HG03060 (cell line): Measurements from ENCODE around the gene RRP1.

ENCODE experiments used
- ATAC-seq: cut with Tn5 transposase; IDR thresholded peaks from one replicate; pipeline ENCODE4 v1.9.1; 2021; ENCODE audit warnings: low read depth, moderate number of reproducible peaks; ENCODE audit not compliant: unreplicated experiment

Gene RRP1

GRCh38 chr21:43758111-43758641, 31.2 kb upstream of the RRP1 start:
- no peak for ATAC-seq

DNA sequence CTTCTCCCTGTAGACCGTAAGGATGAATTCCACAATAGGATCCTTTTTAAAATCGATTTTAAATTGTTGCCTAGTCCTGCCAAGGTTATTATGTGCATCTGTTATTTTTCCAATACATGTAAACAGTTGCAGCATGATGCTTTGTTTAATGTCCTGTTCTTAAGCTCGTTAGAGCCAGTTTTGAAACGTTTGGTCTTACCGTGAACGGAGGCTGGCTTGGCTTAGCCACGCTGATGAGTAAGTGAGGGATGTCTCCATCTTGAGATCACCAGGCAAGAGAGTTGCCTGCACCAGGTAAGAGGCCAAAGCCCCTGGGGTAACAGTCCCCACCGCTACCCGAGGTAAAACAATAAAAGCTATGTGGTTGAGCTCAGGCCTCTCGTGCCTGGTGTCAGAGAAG, 30.6 kb upstream of the RRP1 start:
- no peak for ATAC-seq

DNA sequence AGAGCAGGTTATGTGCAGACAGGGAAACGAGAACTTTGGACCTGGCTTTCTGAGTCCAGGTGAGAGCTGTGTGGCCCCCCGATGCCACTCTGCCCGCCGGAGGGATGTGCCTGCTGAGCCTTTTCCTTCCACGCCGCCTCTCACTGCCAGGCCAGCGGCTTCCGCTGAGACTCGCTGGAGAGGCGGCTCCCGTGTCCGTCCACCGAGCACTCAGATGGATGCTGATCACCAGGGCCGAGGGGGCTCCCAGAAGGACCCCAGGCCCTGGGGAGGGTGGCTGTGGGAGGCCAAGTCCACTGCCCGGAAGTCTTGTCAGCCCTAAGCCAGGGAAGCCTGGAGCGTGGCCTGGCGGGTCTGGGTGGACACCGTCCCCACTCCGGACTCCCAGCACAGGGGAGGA, 29.7 kb upstream of the RRP1 start:
- ATAC-seq, result no peak

DNA sequence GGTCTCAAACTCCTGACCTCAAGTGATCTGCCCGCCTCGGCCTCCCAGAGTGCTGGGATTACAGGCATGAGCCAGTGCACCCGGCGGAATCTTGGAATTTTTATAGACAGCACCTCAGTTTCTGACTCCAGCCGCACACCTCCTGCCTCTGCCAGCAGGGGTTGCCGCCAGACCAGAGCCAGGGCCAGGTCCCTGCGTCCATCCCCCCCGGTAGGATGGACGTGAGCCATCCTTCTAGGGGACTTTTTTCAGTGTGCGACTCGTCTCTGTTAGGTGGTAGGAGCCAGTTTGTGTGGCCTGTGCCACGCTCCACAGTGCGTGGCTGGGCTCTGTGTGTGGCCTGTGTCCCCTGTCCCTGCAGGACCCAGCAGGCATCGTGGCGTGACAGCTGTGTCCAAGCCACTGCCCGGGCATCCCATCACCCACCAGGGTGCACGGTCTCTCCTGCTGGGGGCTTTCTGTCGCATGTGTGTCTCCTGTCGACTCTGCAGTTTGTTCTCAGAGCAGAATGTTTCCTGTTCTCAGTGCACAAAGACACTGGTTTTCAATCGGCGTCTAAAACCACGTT, 28.9 kb upstream of the RRP1 start:
- no peak for ATAC-seq

GRCh38 chr21:43761886-43762285, 27.5 kb upstream of the RRP1 start:
- ATAC-seq, result no peak

GRCh38 chr21:43762303-43763128, 26.9 kb upstream of the RRP1 start:
- no peak for ATAC-seq

GRCh38 chr21:43763901-43764523, 25.4 kb upstream of the RRP1 start:
- ATAC-seq, result no peak

GRCh38 chr21:43764576-43765495, 24.5 kb upstream of the RRP1 start:
- ATAC-seq, result no peak

DNA sequence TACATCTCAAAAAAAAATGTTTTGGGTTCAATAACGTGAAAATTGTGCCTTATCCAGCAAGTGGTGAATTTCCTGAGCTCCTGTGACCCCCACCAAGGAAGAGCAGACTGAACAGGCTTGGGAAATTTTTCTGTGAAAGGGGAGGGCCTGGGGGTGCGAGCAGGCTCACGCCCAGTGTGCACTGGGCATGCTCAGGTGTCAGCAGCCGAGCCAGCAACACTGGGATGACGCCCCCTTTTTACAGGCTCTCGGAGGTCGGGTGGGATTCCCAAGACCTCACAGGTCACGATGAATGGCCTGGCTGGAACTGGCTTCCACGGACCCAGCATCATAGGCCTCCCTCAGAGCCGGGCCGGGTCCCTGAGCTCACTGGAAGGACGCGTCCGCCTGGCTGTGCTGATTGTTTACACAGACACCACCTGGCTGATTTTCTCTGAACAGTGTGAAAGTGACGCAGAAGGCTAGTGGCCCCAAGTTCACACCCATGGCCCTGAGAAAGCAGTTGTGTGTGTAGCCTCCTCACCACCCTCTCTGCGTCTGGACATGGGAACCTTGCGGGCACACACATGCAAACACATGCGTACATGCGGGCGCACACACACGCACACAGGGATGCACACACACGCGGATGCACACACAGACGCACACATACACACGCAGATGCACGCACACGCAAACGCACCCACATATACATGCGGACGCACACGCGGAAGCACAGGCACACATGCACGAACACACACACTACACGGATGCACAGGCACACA, 22.5 kb upstream of the RRP1 start:
- no peak for ATAC-seq

- no peak for ATAC-seq
Observed at GRCh38 chr21:43767498-43767983, 21.8 kb upstream of the RRP1 start.

DNA sequence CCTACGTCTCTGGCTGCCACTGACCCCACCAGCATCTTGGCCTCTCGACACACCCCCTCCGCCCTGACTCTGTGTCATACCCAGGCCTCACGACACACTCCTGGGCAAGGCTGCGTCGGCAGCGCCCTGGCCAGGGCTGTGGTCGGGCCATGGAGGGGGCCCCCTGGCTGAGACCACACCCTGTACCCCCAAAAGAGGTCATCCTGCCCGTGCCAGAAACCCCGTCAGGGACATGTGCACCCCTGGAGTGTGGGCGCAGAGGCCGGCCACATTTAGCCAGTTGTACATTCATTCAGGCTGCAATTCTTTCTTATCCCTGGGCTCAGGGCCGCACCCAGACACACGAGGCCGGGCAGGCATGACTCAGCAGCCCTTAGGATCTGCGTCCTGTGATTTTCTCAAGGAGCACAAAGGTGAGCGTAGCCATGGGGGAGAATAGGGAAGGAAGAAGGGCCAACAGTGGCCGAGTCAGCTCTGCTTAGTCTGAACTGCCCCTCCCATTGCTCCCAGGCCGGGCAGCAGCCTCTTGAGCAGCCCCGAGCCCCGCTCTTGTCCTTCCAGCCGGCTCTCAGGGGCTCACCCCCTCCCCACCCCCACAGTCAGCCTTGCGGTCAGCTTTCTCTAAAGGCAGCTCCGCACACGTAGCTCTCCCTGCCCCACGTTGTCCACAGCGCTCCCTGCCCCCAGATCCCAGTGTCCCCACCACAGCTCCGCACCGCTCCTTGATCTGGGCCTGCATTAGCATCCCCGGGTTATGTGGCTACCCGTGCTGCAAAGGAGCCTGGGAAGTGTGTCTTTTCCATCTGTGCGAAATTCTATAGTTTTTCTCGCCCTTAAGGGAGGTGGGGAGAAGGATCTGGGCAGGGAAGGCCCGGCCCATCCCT, 21.2 kb upstream of the RRP1 start:
- no peak for ATAC-seq

- ATAC-seq, result no peak
Observed at GRCh38 chr21:43768868-43769167, 20.6 kb upstream of the RRP1 start.

DNA sequence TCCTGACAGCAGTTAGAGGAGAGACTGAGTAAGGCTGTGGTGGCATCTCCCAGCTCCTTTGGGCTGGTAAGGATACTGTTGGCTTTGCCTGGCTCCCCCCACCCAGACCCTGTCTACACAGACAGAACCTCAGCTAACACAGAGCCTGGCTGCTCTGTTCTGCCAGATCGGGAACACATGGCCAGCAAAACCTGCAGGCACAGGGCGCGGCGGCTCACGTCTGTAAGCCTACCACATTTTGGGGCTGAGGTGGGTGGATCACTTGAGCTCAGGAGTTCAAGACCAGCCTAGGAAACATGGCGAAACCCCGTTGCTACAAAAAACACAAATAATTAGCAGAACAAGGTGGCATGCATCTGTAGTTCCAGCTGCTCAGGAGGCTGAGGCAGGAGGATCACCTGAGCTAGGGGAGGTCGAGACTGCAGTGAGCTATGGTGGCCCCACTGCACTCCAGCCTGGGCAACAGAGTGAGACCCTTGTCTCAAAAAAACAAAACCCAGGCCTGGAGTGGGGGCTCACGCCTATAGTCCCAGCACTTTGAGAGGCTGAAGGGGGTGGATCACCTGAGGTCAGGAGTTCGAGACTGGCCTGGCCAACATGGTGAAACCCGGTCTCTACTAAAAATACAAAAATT, 19.9 kb upstream of the RRP1 start:
- no peak for ATAC-seq

GRCh38 chr21:43770066-43770655, 19.2 kb upstream of the RRP1 start:
- ATAC-seq, result no peak

- ATAC-seq, result no peak
Observed at GRCh38 chr21:43771199-43771675, 18.1 kb upstream of the RRP1 start.

- ATAC-seq, result no peak
Observed at GRCh38 chr21:43771698-43772424, 17.5 kb upstream of the RRP1 start.

DNA sequence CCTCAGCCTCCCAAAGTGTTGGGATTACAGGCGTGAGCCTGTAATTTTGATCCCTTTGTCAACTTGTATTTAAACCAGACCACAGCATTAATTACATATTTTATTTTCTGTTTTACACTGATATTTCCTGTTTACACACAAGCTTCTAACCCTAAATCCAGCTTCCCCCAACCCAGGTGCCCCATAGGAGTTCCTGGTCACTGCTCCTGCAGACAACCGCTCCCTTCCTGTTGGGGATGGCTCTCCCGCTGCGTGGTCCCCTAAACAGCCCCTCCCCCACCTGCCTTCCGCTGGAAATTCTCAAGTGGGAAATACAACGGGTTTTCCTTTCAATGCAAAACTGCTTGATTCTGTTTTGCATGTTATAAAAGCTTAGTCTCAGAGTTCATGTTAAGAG, 17.0 kb upstream of the RRP1 start:
- no peak for ATAC-seq
